HEK293 (cell line): ENCODE results near the gene SETD2.
"Not testable (repeated sequence)": the region's sequence is repeated elsewhere in the genome, so short reads cannot be mapped to it uniquely, and the experiment has no call there.

ENCODE experiments used
- CTCF ChIA-PET: fragments of 350-600 bp; formaldehyde crosslinking; extraction: SDS; loops from one replicate; lab custom pipeline; 2021; ENCODE audit warnings: antibody characterized with exemption; lab: Yijun Ruan, JAX
- POLR2A ChIA-PET: fragments of 300-600 bp; formaldehyde crosslinking; extraction: SDS; loops from one replicate; lab custom pipeline; 2020; ENCODE audit warnings: antibody characterized with exemption, inconsistent platforms; lab: Yijun Ruan, JAX
- H3K27ac ChIP-seq: fragments of 200-500 bp; sonication (Bioruptor generic); 2 replicates; pipeline ENCODE4 v1.5.1; 2014; ENCODE audit warnings: low read depth, low read length, control low read depth, inconsistent platforms; ENCODE audit errors: extremely low read depth
- H3K36me3 ChIP-seq, 2 experiments: fragments of 200-500 bp in 1 of 2; sonication (Bioruptor generic) in 1 of 2; 1 replicate in 1 of 2; 2 replicates in 1 of 2; pipeline ENCODE4 v1.5.1; 2014 to 2017; ENCODE audit warnings: inconsistent platforms in 2 of 2, low read length in 2 of 2; ENCODE audit not compliant: control insufficient read depth in 2 of 2, insufficient read depth in 1 of 2
- H3K4me1 ChIP-seq: fragments of 200-500 bp; sonication (Bioruptor generic); 2 replicates; pipeline ENCODE4 v1.5.1; 2014; ENCODE audit warnings: mild to moderate bottlenecking, low read length, inconsistent platforms; ENCODE audit not compliant: control insufficient read depth, insufficient read depth
- H3K4me3 ChIP-seq: 2 replicates; pipeline ENCODE4 v1.5.1; 2011; ENCODE audit warnings: low read depth, mild to moderate bottlenecking, control low read depth, low read length, moderate library complexity
- H3K9me3 ChIP-seq: fragments of 200-500 bp; sonication (Bioruptor generic); 2 replicates; pipeline ENCODE4 v1.5.1; 2014; ENCODE audit warnings: low read depth, low read length, inconsistent platforms; ENCODE audit not compliant: control insufficient read depth, insufficient read depth
- KLF9 ChIP-seq: fragments of 450-650 bp; formaldehyde crosslinking; IDR thresholded peaks from 2 replicates; pipeline ENCODE4 v1.5.1; 2016; ENCODE audit warnings: missing biosample characterization, missing genetic modification characterization, low read depth
- PRDM10 ChIP-seq: fragments of 450-650 bp; formaldehyde crosslinking; IDR thresholded peaks from 2 replicates; pipeline ENCODE4 v1.5.1; 2016; ENCODE audit warnings: missing biosample characterization, missing genetic modification characterization
- ZBTB26 ChIP-seq: fragments of 450-650 bp; formaldehyde crosslinking; optimal IDR thresholded peaks from 2 replicates; pipeline ENCODE3; 2016; ENCODE audit warnings: missing biosample characterization, mild to moderate bottlenecking, missing genetic modification characterization
- ZNF146 ChIP-seq: fragments of 450-650 bp; formaldehyde crosslinking; IDR thresholded peaks from 2 replicates; pipeline ENCODE4 v1.5.1; 2016; ENCODE audit warnings: missing biosample characterization, missing genetic modification characterization
- ZNF19 ChIP-seq: fragments of 450-650 bp; formaldehyde crosslinking; IDR thresholded peaks from 2 replicates; pipeline ENCODE4; 2016; ENCODE audit warnings: missing biosample characterization, missing genetic modification characterization, low read depth
- ZNF239 ChIP-seq: fragments of 450-650 bp; formaldehyde crosslinking; IDR thresholded peaks from 2 replicates; pipeline ENCODE4 v1.5.1; 2016; ENCODE audit warnings: missing biosample characterization, missing genetic modification characterization
- ZNF280D ChIP-seq: fragments of 450-650 bp; formaldehyde crosslinking; IDR thresholded peaks from 2 replicates; pipeline ENCODE4 v1.5.1; 2016; ENCODE audit warnings: missing biosample characterization, missing genetic modification characterization
- ZNF544 ChIP-seq: fragments of 450-650 bp; formaldehyde crosslinking; IDR thresholded peaks from 2 replicates; pipeline ENCODE4 v1.5.0; 2017; ENCODE audit warnings: missing biosample characterization, missing genetic modification characterization
- ZNF548 ChIP-seq: fragments of 450-650 bp; formaldehyde crosslinking; IDR thresholded peaks from 2 replicates; pipeline ENCODE4 v1.5.1; 2016; ENCODE audit warnings: missing biosample characterization, missing genetic modification characterization
- ZNF629 ChIP-seq: fragments of 450-650 bp; formaldehyde crosslinking; IDR thresholded peaks from 2 replicates; pipeline ENCODE4 v1.5.1; 2017; ENCODE audit warnings: missing biosample characterization, missing genetic modification characterization
- ZNF664 ChIP-seq: fragments of 450-650 bp; formaldehyde crosslinking; IDR thresholded peaks from 2 replicates; pipeline ENCODE4 v1.5.1; 2016; ENCODE audit warnings: missing biosample characterization, missing genetic modification characterization

Gene SETD2

GRCh38 chr3:47042231-47042791 lies 121.6 kb downstream of the SETD2 start:
- no peak overlapping the region for H3K27ac ChIP-seq
- ChIA-PET POLR2A (no interaction called here), CTCF (no interaction called here)
- no peaks in the 10 kb centered on the region for H3K4me1 ChIP-seq
- peaks cover 24 to 59% of the 10 kb centered on the region in 2 experiments for H3K36me3 ChIP-seq
- no peak overlapping the region for H3K4me3 ChIP-seq
- TF ChIP-seq PRDM10 (tag by site-specific recombination) (peak; percentile 65; the same call in 1 of the 2 replicates), KLF9 (no peak), ZNF629 (no peak), ZNF239 (no peak), ZNF19 (tag by site-specific recombination) (no peak)
- TF ChIP-seq, all 188 proteins: peak for 1
- H3K9me3 ChIP-seq: no peaks in the 10 kb centered on the region

- POLR2A ChIA-PET: no interaction called here
Measured at GRCh38 chr3:47041114-47041513, 122.8 kb downstream of the SETD2 start.

GRCh38 chr3:47037302-47037701 lies 126.6 kb downstream of the SETD2 start:
- H3K4me3 ChIP-seq, H3K4me1 ChIP-seq, POLR2A ChIA-PET, CTCF ChIA-PET, H3K9me3 ChIP-seq, H3K27ac ChIP-seq: not testable (repeated sequence)
- peaks cover 25 to 72% of the 10 kb centered on the region in 2 experiments for H3K36me3 ChIP-seq
- peak; percentile 88 for TF ChIP-seq ZNF146 (tag by site-specific recombination)

More at GRCh38 chr3:47041114-47041513, 122.8 kb downstream of the SETD2 start:
- Histone ChIP-seq H3K9me3 (no peaks in the 10 kb centered on the region), H3K27ac (no peak overlapping the region), H3K36me3 (peaks cover 22 to 61% of the 10 kb centered on the region in 2 experiments), H3K4me3 (no peak overlapping the region), H3K4me1 (peaks cover 2% of the 10 kb centered on the region; the same call in 1 of the 2 replicates)
- TF ChIP-seq ZNF664 (tag by site-specific recombination) (no peak), ZNF548 (tag by site-specific recombination) (no peak), ZNF280D (tag by site-specific recombination) (no peak), ZNF544 (tag by site-specific recombination) (no peak), ZBTB26 (tag by site-specific recombination) (no peak)
- CTCF ChIA-PET: interaction anchor here (0.9 kb wide), 1 partner anchor 13 kb away, joined by 4 read pairs; no protein-coding TSS in a partner anchor
